ENCODE data around the gene MTG1.

MTG1 gene

DNA sequence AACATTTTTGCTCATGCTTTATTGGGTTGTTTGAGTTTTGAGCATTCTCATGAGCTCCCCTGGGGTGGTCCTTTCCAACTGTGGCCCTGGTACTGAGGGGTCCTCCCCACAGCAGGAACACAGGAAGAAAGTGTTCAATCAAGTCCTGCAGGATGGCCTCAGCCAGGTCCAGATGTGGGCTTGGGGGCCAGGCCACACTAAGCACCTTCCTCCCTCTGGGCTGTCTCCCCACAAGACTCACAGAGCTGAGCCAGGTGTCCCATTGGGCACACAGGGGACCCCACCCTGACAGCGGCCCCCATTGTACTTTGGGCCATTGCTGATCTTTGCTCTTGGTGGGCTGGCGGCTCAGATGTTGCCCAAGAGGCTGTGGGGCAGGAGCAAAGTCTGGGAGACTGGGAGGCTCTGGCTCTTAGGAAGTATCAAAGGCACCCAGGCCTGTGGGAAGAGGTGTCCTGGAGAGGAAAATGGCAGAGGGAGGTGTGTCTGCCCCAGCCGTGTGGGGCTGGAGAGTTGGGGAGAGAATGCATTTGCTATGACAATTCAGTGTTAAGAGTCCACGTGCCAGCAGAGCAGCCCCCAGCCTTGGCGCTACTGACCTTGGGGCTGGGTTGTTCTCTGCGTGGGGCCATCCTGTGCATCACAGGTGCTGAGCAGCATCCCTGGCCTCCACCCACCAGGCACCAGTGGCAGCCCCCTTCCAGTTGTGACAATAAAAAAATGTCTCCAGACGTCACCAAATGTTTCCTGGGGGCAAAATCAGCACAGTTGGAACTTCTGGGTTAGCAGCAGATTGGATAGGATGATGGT is 77.5 kb downstream of the MTG1 start:
- no peak for DNase-seq
